Measurements from ENCODE around the gene CRISP2. TPM values are rescaled to one million over a fixed set of nuclear protein-coding genes. Genes with fewer than 3 reads are reported as not detected.

CRISP2 gene
- total and polyA plus RNA-seq, 2 of the 8 experiments (the other 6 are each of a cell fraction or from before 2014, with no cell fraction given) = 0.06 TPM; not detected in 1

DNA sequence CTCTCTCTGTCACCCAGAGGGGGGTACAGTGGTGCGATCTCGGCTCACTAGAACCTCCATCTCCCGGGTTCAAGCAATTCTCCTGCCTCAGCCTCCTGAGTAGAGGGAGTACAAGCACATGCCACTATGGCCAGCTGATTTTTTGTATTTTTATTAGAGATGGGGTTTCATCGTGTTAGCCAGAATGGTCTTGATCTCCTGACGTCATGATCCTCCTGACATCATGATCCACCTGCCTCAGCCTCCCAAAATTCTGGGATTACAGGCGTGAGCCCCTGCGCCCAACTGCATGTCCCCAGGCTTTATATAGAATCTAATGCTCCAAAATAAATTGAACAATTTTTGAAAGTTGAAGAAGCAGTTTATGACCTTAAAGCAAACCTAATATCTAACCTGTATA, 7.0 kb upstream of the CRISP2 start:
- H3K9me3 ChIP-seq (ENCODE audit: insufficient read depth in 2 of 2, low read depth in 1 of 2, low read length in 1 of 2) = peaks cover 16 to 24% of the 10 kb centered on the region in 2 experiments
- H2AK5ac ChIP-seq (ENCODE audit: low read depth, low read length) = no peak overlapping the region
- CTCF ChIA-PET (ENCODE audit: partially characterized antibody) = interaction anchor here (0.6 kb wide), 1 partner anchor 28 kb away, joined by 3 read pairs; no protein-coding TSS in a partner anchor
- H3K36me3 ChIP-seq (ENCODE audit: control insufficient read depth in 2 of 4, insufficient read depth in 4 of 4, low read length in 3 of 4) = no peaks in the 10 kb centered on the region
- no peak overlapping the region for H3K4me3 ChIP-seq (ENCODE audit: extremely low read depth in 1 of 4, insufficient read depth in 2 of 4, low read depth in 3 of 4, low read length in 4 of 4)
- no peak overlapping the region for H4K91ac ChIP-seq (replicated peaks; ENCODE audit: insufficient read length, low read length)
- H2AFZ ChIP-seq (ENCODE audit: low read length) = no peak overlapping the region
- FAIRE-seq (no peak), DNase-seq (ENCODE audit: low read depth in 1 of 2, low spot score in 2 of 2) (no peak)
- H3K79me1 ChIP-seq (ENCODE audit: low read depth, low read length) = no peaks in the 10 kb centered on the region
- H3K14ac ChIP-seq (ENCODE audit: insufficient read length) = no peak overlapping the region
- no peak overlapping the region for H4K5ac ChIP-seq (ENCODE audit: insufficient read length, low read depth, low read length)
- H3K27ac ChIP-seq (ENCODE audit: low read depth, low read length) = no peak overlapping the region
- POLR2A ChIA-PET (ENCODE audit: partially characterized antibody) = no interaction called here
- no peaks in the 10 kb centered on the region for H3K79me2 ChIP-seq (ENCODE audit: control insufficient read depth in 1 of 2, insufficient read depth in 2 of 2, low read length in 2 of 2)
- no peak overlapping the region for H3K56ac ChIP-seq (replicated peaks; ENCODE audit: insufficient read length, low read depth, low read length)
- H2BK15ac ChIP-seq (ENCODE audit: low read length) = no peak overlapping the region
- no peak overlapping the region for H4K8ac ChIP-seq (ENCODE audit: extremely low read depth, insufficient read depth, low read length)
- no peak overlapping the region for H3K18ac ChIP-seq (ENCODE audit: extremely low read depth, low read length)
- H2BK12ac ChIP-seq (ENCODE audit: low read depth, low read length) = no peak overlapping the region
- no peaks in the 10 kb centered on the region for H3K4me1 ChIP-seq (replicated peaks in 1 of 4; ENCODE audit: control insufficient read depth in 3 of 4, insufficient read depth in 4 of 4, low read length in 3 of 4)
- TF ChIP-seq CTBP2 (IDR thresholded peaks at IDR 0.05; ENCODE audit: borderline replicate concordance, insufficient read depth, insufficient read length, low read length) (no peak), MAFK (IDR thresholded peaks at IDR 0.05; ENCODE audit: low read depth, low read length) (no peak), EGR1 (IDR thresholded peaks at IDR 0.05; ENCODE audit: borderline replicate concordance, low read depth, low read length) (no peak), TEAD4 (IDR thresholded peaks at IDR 0.05; ENCODE audit: low read depth, low read length) (no peak), JUN (IDR thresholded peaks at IDR 0.05; ENCODE audit: low read depth, low read length) (no peak), SIX5 (IDR thresholded peaks at IDR 0.05; ENCODE audit: low read depth, low read length) (no peak), KDM5A (IDR thresholded peaks at IDR 0.05; ENCODE audit: low read length) (no peak), SIRT6 (IDR thresholded peaks at IDR 0.05; ENCODE audit: low read length) (no peak), TBP (IDR thresholded peaks at IDR 0.05; ENCODE audit: low read depth, low read length) (no peak)
- TF ChIP-seq, protein P1, sequence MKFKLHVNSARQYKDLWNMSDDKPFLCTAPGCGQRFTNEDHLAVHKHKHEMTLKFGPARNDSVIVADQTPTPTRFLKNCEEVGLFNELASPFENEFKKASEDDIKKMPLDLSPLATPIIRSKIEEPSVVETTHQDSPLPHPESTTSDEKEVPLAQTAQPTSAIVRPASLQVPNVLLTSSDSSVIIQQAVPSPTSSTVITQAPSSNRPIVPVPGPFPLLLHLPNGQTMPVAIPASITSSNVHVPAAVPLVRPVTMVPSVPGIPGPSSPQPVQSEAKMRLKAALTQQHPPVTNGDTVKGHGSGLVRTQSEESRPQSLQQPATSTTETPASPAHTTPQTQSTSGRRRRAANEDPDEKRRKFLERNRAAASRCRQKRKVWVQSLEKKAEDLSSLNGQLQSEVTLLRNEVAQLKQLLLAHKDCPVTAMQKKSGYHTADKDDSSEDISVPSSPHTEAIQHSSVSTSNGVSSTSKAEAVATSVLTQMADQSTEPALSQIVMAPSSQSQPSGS (IDR thresholded peaks at IDR 0.05; ENCODE audit: low read length) = no peak
- 93% methylated on average over 7 of the region's 7 CpGs; no CpG with 5 or more reads in 1 of the 2 experiments for WGBS, 2 experiments (ENCODE audit: extremely low coverage in 1 of 2, insufficient coverage in 1 of 2, insufficient read length in 1 of 2, insufficient replicate concordance in 2 of 2, low coverage in 1 of 2, low lambda C conversion rate in 2 of 2, missing lambda C conversion rate in 1 of 2)
- H3K9ac ChIP-seq (replicated peaks in 1 of 4; ENCODE audit: extremely low read depth in 1 of 4, low read depth in 3 of 4, low read length in 3 of 4) = no peak overlapping the region
- no peaks in the 10 kb centered on the region for H4K20me1 ChIP-seq (replicated peaks in 1 of 2; ENCODE audit: control insufficient read depth in 1 of 2, insufficient read depth in 2 of 2, low read length in 2 of 2)
- H3K4ac ChIP-seq (replicated peaks; ENCODE audit: insufficient read length, low read depth, low read length) = no peak overlapping the region
- H2BK20ac ChIP-seq (ENCODE audit: low read length) = no peak overlapping the region
- H3K4me2 ChIP-seq (ENCODE audit: insufficient read depth in 1 of 2, low read depth in 2 of 2, low read length in 2 of 2) = no peak overlapping the region
- H3K27me3 ChIP-seq (replicated peaks in 1 of 4; ENCODE audit: control insufficient read depth in 3 of 4, extremely low read depth in 1 of 4, insufficient read depth in 3 of 4, low read length in 3 of 4) = no peaks in the 10 kb centered on the region
- H2BK120ac ChIP-seq (replicated peaks; ENCODE audit: low read depth, low read length) = no peak overlapping the region
- no peak overlapping the region for H2BK5ac ChIP-seq (ENCODE audit: low read depth, low read length)
- no peak overlapping the region for H3K23ac ChIP-seq (ENCODE audit: insufficient read length)
- no peaks in the 10 kb centered on the region for H3K23me2 ChIP-seq (ENCODE audit: low read depth, low read length)

Measured in H1 (cell line).